ENCODE data around the gene TRIM71.

Gene TRIM71

GRCh38 chr3:32868719-32869512, 51.1 kb downstream of the TRIM71 start:
- no peak for DNase-seq

DNA sequence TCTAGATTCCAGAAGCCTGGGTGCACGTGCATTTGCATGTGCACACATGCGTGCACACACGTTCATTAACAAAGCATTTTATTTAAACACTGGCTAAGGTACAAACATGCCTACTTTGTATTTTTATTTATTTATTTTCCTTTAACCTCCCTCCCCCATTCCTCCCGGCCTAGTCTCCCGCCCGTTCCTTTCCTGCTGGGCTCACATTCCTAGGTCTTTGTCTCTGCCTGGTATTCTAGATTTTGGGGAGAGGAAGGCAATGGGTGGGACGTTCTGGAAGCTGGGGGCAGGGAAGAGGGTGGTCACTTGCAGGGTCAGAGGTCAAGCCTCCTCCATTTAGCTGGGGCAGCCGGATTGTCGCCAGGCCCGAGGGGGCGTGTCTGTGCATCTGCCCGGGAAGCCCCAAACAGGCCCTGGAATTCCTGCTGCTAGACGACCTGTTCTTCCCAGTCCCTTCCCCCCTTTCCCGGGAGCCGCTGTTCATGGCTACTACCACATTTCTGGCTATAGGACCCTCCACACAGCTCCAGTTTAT, 51.8 kb downstream of the TRIM71 start:
- DNase-seq: no peak

DNA sequence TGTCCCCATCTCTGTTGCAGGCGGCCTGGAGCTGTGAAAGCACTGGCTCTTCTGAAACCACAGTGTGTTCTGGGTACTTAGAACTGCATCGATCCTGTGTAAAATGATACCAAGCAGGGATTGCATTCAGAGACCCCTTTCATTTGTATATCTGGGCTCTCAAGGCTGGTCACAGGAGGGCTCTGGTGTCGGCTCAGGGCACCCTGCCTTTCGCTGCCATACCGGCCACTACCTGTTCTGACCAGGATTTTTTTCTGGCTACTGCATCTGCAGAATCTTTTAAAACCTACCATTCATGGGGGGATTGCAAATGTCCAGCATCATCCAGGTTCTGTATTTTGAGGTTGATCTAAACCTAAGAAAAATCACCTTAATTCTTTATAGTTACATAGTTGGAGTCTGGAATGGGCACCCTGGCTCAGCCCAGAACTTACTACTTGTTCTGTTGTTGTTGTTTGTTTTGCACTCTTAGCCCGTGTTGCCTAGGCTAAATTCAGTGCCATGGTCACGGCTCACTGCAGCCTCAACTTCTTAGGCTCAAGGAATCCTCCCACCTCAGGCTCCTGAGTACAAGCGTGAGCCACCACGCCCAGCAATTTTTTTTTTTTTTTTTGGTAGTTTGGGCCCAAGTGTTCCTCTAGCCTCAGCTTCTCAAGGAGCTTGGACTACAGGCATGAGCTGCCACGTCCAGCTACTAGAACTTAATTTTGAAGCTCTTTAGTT, 52.7 kb downstream of the TRIM71 start:
- DNase-seq: no peak

GRCh38 chr3:32871273-32871672, 53.5 kb downstream of the TRIM71 start:
- DNase-seq: no peak

DNA sequence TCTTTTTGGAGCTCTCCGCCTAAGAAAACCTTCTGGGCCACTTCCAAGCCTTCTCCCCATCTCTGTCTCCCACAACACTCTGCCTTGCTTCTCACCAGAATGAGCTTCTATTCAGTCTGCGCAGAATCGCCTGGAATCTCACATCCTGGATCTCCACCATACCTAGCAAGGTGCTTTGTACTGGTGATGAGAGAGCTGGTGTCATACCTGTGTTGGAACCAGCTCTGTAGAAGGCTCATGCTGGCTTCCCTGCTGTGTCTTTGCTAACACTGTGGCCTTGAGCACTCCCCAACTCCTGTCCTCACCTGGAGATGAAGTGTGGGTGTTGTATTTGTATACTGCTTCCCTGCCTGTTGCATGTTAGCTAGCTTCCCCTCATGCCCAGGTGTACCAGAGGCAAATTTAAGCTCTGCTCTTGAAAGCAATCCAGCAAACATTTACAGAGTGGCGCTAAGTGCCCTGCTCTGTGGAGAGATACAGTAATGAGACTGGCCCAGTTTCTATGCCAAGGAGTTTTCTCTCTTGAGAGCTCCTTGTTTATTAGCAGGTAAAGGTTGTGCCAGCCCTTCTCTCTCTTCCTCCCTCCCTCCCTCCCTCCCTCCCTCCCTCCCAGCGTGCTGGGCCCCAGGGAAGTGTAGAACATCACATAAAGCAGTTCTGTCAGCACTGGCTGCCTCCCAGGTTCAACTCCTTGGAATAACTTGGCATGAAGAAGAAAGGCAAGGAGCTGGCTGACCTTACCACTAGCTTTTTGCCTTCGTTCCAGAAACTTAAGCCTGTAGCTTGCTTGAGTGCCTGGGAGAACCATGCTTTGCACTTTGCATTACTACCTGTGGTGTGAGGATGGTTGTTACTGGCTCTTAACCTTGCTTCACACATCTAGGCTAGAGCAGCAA, 54.9 kb downstream of the TRIM71 start:
- DNase-seq: no peak

- no peak for DNase-seq
These were observed 55.8 kb downstream of the TRIM71 start for GRCh38 chr3:32873531-32874130.

DNA sequence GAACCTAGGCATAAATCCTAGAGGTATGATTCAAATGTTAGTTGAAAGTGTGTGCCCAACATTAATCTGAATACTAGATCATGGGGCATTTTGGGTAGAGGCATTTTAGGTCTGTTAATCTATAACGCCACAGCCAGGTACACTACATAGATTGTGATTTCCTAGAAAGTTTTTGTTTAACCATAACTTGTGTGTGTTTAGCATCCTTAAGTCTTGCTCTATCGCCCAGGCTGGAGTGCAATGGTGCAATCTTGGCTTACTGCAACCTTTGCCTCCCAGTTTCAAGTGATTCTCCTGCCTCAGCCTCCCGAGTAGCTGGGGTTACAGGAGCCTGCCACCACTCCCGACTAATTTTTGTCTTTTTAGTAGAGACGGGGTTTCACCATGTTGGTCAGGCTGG, 59.1 kb downstream of the TRIM71 start:
- DNase-seq: no peak

GRCh38 chr3:32877598-32877997, 59.8 kb downstream of the TRIM71 start:
- DNase-seq: no peak

GRCh38 chr3:32880225-32880624, 62.4 kb downstream of the TRIM71 start:
- DNase-seq: no peak

- DNase-seq: no peak
These were observed 63.8 kb downstream of the TRIM71 start for GRCh38 chr3:32881624-32882023.

DNA sequence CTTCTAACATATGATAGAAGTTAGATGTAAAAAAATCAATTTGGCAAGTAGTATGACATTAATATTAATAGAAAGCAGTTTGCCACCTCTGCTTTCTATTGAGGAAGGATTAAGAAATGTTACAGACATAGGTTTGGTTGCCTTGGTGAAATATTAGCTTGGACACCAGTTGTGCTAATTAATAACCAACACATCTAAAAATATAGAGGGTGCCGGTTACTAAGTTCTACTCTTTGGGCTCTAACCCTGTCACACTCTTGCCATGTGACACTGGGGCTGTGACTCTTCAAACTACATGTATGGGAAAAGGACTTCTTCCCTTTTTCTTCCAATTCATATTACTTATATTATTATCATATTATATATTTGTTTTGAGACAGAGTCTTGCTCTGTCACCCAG, 64.4 kb downstream of the TRIM71 start:
- DNase-seq: no peak

GRCh38 chr3:32882603-32883025, 64.8 kb downstream of the TRIM71 start:
- DNase-seq: no peak

DNA sequence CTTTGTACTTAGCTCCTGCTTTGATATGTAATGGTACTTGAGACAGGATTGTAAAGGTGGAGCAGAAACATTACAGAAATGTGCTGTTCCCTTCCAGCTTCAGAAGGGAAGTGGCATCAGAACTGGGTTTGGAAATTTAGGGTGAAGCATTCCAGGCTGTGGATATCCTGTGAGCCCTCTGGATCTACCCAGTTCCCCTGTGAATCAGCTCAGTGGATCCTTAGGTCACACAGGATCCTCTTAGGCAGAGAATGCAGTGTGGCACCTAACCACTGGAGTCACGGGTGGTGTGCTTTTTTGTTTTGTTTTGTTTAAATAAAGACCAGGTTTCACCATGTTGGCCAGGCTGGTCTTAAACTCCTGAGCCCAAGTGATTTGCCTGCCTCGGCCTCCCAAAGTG, 66.0 kb downstream of the TRIM71 start:
- DNase-seq: no peak

GRCh38 chr3:32884591-32884990, 66.8 kb downstream of the TRIM71 start:
- DNase-seq: no peak

DNA sequence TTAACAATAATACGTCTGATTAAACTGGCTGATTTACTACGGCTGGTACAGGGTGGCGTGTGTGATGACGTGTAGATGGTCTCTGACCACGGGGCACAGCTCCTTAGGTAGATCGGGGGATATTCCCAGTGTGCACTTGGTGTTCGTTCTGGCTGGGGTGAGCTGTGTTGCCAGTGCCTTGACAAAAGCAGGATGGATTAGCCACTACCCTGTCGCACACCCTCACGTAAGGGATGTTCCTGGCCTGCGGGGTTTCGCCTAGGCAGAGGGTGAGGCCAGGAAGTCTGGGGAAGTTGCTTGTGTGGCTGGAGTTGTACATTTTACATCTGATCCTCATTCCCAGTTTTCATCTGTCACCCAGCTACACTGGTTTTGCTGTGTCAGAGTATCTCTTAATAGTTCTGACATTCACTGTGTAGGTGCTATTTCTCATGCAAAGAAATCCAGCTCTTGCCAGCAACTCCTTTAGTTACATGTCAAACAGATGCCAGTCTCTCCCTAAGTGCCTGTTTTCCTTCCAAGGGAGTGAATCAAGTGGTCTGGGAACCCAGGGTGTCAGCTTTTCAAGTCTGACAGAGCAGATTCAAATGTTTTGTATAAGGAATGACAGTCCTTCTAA, 67.6 kb downstream of the TRIM71 start:
- DNase-seq: no peak

DNA sequence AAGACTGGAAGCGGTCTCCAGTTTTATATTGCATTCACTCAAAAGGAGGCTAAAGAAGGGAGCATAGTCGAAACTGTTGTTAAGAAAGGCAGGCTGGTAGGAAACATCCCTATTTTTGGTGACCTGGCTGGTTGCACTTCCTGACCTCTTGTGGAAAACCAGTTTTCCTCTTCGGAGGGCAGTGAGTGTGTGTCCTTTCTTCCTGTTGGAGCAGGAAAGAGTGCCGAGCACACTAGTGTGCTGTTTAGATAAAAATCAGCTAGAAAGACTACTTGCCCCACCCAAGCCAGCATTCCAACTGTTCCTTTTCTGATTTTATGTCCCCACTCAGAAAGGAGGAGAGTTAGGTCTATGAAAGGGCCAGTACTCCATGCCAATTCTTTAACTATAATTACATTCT, 68.5 kb downstream of the TRIM71 start:
- DNase-seq: no peak

DNA sequence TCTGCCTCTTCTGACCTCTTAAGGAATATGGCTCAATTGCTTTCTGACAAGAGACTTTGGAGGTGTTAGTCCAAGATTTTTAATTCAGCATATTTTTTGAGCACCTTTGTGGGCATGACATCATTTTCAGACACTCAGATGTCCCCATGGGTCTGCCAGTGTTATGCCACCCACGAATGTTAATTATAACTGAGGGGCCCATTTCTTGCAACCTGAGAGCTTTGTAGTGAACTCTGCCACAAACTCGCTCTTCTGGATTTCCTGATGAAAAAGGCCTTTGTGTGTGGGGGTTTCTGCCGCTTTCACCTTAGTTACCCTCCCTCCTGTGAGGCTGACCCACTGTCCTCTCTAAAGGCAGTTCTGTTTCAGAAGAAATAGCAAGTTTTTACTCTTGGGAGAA, 69.1 kb downstream of the TRIM71 start:
- DNase-seq: no peak

DNA sequence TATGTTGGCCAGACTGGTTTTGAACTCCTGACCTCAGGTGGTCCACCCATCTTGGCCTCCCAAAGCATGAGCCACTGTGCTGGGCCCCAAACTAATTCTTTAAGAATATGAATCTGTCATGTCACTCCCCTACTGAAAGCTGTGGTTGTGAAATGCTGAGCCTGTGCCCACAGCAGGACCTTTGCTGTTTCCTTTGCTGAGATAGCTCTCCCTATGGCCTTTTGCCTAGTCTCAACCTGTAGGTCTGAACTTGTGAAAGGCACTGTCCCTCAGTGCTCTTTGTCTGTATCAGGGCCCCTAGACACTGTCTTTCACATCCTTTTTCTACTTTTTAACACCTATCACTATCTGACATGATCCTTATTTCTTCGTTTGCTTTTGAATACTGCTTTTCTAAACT, 70.9 kb downstream of the TRIM71 start:
- DNase-seq: no peak

DNA sequence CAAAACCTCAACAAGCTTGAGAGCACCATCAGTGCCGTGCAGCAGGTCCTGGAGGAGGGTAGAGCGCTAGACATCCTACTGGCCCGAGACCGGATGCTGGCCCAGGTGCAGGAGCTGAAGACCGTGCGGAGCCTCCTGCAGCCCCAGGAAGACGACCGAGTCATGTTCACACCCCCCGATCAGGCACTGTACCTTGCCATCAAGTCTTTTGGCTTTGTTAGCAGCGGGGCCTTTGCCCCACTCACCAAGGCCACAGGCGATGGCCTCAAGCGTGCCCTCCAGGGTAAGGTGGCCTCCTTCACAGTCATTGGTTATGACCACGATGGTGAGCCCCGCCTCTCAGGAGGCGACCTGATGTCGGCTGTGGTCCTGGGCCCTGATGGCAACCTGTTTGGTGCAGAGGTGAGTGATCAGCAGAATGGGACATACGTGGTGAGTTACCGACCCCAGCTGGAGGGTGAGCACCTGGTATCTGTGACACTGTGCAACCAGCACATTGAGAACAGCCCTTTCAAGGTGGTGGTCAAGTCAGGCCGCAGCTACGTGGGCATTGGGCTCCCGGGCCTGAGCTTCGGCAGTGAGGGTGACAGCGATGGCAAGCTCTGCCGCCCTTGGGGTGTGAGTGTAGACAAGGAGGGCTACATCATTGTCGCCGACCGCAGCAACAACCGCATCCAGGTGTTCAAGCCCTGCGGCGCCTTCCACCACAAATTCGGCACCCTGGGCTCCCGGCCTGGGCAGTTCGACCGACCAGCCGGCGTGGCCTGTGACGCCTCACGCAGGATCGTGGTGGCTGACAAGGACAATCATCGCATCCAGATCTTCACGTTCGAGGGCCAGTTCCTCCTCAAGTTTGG, 72.9 kb downstream of the TRIM71 start:
- DNase-seq: no peak

- no peak for DNase-seq
These were observed 73.6 kb downstream of the TRIM71 start for GRCh38 chr3:32891365-32891764.
